Large intestine (tissue), 3 donors: Measurements from ENCODE around the gene CTSA. TPM values are rescaled to one million over a fixed set of nuclear protein-coding genes. Genes with fewer than 3 reads are reported as not detected.
"Not testable (repeated sequence)": the region's sequence is repeated elsewhere in the genome, so short reads cannot be mapped to it uniquely, and the experiment has no call there.

Experiments used
- DNase-seq, 2 donors: peaks; one replicate each; pipeline versions ENCODE4 v3.0.0 to v3.0.0-alpha.2; 2013
- H3K27ac ChIP-seq: one replicate; pipeline ENCODE4 v1.5.1; 2013; ENCODE audit warnings: low read length
- H3K27me3 ChIP-seq: 2 replicates; pipeline ENCODE4 v1.6.1; 2013; ENCODE audit warnings: low read length; ENCODE audit not compliant: control insufficient read depth, insufficient read depth
- H3K36me3 ChIP-seq: 2 replicates; pipeline ENCODE4 v1.6.1; 2013; ENCODE audit warnings: low read length; ENCODE audit not compliant: control insufficient read depth, insufficient read depth
- H3K4me1 ChIP-seq: one replicate; pipeline ENCODE4 v1.6.1; 2013; ENCODE audit warnings: low read length; ENCODE audit not compliant: control insufficient read depth, insufficient read depth
- H3K4me3 ChIP-seq: one replicate; pipeline ENCODE4 v1.5.1; 2013; ENCODE audit warnings: low read length
- H3K9me3 ChIP-seq: one replicate; pipeline ENCODE4 v1.6.1; 2013; ENCODE audit warnings: mild to moderate bottlenecking, low read depth, low read length, moderate library complexity; ENCODE audit not compliant: control insufficient read depth
- WGBS: methylation state at CpG from one replicate; pipeline ENCODE4 v1.1.5; 2013; ENCODE audit warnings: low lambda C conversion rate; ENCODE audit not compliant: insufficient coverage; 5-methylcytosine and 5-hydroxymethylcytosine counted together
- polyA plus RNA-seq: library from polyadenylated mRNA; unstranded; fragments of 120-200 nt; gene quantifications from one replicate; pipeline ENCODE4 v1.2.1, GENCODE V29; 2013

The CTSA gene
- polyA plus RNA-seq, 1 donor: 851 TPM

- DNase-seq: peak; percentile 93 to 95
- no CpG with 5 or more reads among the region's 4 CpGs for WGBS
- Histone ChIP-seq H3K27me3 (no peaks in the 10 kb centered on the region), H3K9me3 (no peaks in the 10 kb centered on the region), H3K4me1 (peaks cover 18% of the 10 kb centered on the region), H3K27ac (peak overlapping the region; percentile 96), H3K36me3 (peaks cover 61% of the 10 kb centered on the region), H3K4me3 (peak overlapping the region; percentile 92)
Observed at GRCh38 chr20:45892828-45893500, 1.8 kb downstream of the CTSA start.

GRCh38 chr20:45893831-45894230, 2.7 kb downstream of the CTSA start:
- DNase-seq: no peak
- Histone ChIP-seq H3K27ac (peak overlapping the region; percentile 96), H3K36me3 (peaks cover 64% of the 10 kb centered on the region)

GRCh38 chr20:45894797-45895196, 3.7 kb downstream of the CTSA start:
- no peak for DNase-seq
- no peak overlapping the region for H3K27ac ChIP-seq
- peaks cover 18% of the 10 kb centered on the region for H3K4me1 ChIP-seq
- no peaks in the 10 kb centered on the region for H3K9me3 ChIP-seq
- WGBS: no CpG with 5 or more reads among the region's 12 CpGs
- H3K27me3 ChIP-seq: no peaks in the 10 kb centered on the region
- H3K36me3 ChIP-seq: peaks cover 73% of the 10 kb centered on the region
- H3K4me3 ChIP-seq: no peak overlapping the region

More at GRCh38 chr20:45893831-45894230, 2.7 kb downstream of the CTSA start:
- Histone ChIP-seq H3K4me3 (peak overlapping the region; percentile 32), H3K27me3 (no peaks in the 10 kb centered on the region), H3K9me3 (no peaks in the 10 kb centered on the region), H3K4me1 (peaks cover 18% of the 10 kb centered on the region)
- 80% methylated on average over 1 of the region's 4 CpGs for WGBS

GRCh38 chr20:45896641-45897161, 5.6 kb downstream of the CTSA start:
- no peak overlapping the region for H3K27ac ChIP-seq
- peaks cover 79% of the 10 kb centered on the region for H3K36me3 ChIP-seq
- H3K27me3 ChIP-seq: no peaks in the 10 kb centered on the region
- no peak for DNase-seq
- H3K4me1 ChIP-seq: peaks cover 18% of the 10 kb centered on the region
- WGBS: no CpG with 5 or more reads among the region's 14 CpGs
- H3K4me3 ChIP-seq: no peak overlapping the region
- H3K9me3 ChIP-seq: no peaks in the 10 kb centered on the region

DNA sequence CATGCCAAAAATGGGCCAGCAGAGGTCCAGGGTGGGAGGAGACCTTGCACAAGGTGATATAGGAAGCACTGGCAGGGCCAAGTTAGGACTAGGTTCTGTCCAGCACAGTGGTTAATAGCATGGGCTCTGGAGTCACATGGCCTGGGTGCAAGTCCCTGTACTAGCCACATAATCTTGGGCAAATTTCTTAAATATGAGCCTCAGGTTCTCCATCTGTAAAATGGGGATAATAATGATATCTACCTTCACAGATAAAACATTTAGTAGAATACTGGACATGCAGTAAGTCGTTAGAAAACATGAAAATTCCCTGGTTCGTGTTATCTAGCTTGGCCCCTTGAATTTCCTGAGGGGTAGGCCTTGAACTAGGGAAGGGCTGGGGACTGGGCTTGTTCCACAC, 6.2 kb downstream of the CTSA start:
- Histone ChIP-seq H3K27me3 (no peaks in the 10 kb centered on the region), H3K4me3 (no peak overlapping the region), H3K4me1 (peaks cover 18% of the 10 kb centered on the region), H3K27ac (no peak overlapping the region), H3K9me3 (no peaks in the 10 kb centered on the region), H3K36me3 (peaks cover 79% of the 10 kb centered on the region)
- 100% methylated on average over 1 of the region's 2 CpGs for WGBS
- DNase-seq: no peak

DNA sequence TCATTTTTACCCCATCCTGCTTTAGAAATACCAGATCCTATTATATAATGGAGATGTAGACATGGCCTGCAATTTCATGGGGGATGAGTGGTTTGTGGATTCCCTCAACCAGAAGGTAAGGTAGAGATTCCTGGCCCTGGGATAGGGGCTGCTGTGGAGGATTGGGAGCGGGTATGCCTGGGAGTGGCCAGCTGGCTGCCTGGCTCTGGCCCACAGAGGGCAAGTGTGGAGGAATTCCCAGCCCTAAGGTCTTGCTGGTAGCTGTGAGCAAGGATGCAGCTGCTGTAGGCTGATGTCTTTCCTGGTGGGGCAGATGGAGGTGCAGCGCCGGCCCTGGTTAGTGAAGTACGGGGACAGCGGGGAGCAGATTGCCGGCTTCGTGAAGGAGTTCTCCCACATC, 6.6 kb downstream of the CTSA start:
- no CpG with 5 or more reads among the region's 7 CpGs for WGBS
- no peaks in the 10 kb centered on the region for H3K9me3 ChIP-seq
- peaks cover 75% of the 10 kb centered on the region for H3K36me3 ChIP-seq
- H3K27ac ChIP-seq: no peak overlapping the region
- DNase-seq: no peak
- H3K4me1 ChIP-seq: peaks cover 15% of the 10 kb centered on the region
- H3K27me3 ChIP-seq: no peaks in the 10 kb centered on the region
- H3K4me3 ChIP-seq: no peak overlapping the region

DNA sequence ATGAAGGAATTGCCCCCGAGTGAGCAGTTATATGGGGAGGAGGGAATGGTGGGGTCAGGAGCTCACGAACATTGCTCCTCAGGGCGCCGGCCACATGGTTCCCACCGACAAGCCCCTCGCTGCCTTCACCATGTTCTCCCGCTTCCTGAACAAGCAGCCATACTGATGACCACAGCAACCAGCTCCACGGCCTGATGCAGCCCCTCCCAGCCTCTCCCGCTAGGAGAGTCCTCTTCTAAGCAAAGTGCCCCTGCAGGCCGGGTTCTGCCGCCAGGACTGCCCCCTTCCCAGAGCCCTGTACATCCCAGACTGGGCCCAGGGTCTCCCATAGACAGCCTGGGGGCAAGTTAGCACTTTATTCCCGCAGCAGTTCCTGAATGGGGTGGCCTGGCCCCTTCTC, 7.2 kb downstream of the CTSA start:
- WGBS: no CpG with 5 or more reads among the region's 12 CpGs
- Histone ChIP-seq H3K4me1 (peaks cover 11% of the 10 kb centered on the region), H3K27me3 (no peaks in the 10 kb centered on the region), H3K27ac (no peak overlapping the region), H3K36me3 (peaks cover 69% of the 10 kb centered on the region), H3K4me3 (no peak overlapping the region), H3K9me3 (no peaks in the 10 kb centered on the region)
- no peak for DNase-seq

GRCh38 chr20:45899046-45899835, 8.1 kb downstream of the CTSA start:
- no peak for DNase-seq
- no peaks in the 10 kb centered on the region for H3K27me3 ChIP-seq
- H3K4me1 ChIP-seq: peaks cover 4% of the 10 kb centered on the region
- no peak overlapping the region for H3K27ac ChIP-seq
- WGBS: no CpG with 5 or more reads among the region's 13 CpGs
- no peak overlapping the region for H3K4me3 ChIP-seq
- peaks cover 61% of the 10 kb centered on the region for H3K36me3 ChIP-seq
- no peaks in the 10 kb centered on the region for H3K9me3 ChIP-seq

GRCh38 chr20:45901332-45901731, 10.2 kb downstream of the CTSA start:
- H3K36me3 ChIP-seq: peaks cover 43% of the 10 kb centered on the region
- 100% methylated on average over 2 of the region's 6 CpGs for WGBS
- not testable (repeated sequence) for H3K9me3 ChIP-seq, H3K27me3 ChIP-seq, H3K27ac ChIP-seq, H3K4me3 ChIP-seq, H3K4me1 ChIP-seq, DNase-seq

- no peaks in the 10 kb centered on the region for H3K4me1 ChIP-seq
- no peak overlapping the region for H3K27ac ChIP-seq
- no peak for DNase-seq
- no CpG with 5 or more reads among the region's 14 CpGs for WGBS
- no peaks in the 10 kb centered on the region for H3K27me3 ChIP-seq
- no peak overlapping the region for H3K4me3 ChIP-seq
- H3K36me3 ChIP-seq: peaks cover 34% of the 10 kb centered on the region
- no peaks in the 10 kb centered on the region for H3K9me3 ChIP-seq
Observed at GRCh38 chr20:45902199-45902701, 11.1 kb downstream of the CTSA start.
